MM.1S (cell line): Measurements from ENCODE around the gene HDAC10.

Source experiments
- EZH2 ChIP-seq: fragments of 300-600 bp; sonication (generic); optimal IDR thresholded peaks from 2 replicates; pipeline ENCODE3; 2017; ENCODE audit warnings: low read depth, mild to moderate bottlenecking, antibody characterized with exemption, low read length, mixed read lengths
- EZH2phosphoT487 ChIP-seq: fragments of 300-600 bp; sonication (generic); IDR thresholded peaks from 2 replicates; pipeline ENCODE4 v1.6.1; 2018; ENCODE audit warnings: antibody characterized with exemption, low read length
- TF ChIP-seq, protein P1 (sequence below): fragments of 300-600 bp; sonication (generic); IDR thresholded peaks from 2 replicates; pipeline ENCODE4 v1.5.1; 2016; ENCODE audit warnings: antibody characterized with exemption, low read length, mixed read lengths

DNA sequence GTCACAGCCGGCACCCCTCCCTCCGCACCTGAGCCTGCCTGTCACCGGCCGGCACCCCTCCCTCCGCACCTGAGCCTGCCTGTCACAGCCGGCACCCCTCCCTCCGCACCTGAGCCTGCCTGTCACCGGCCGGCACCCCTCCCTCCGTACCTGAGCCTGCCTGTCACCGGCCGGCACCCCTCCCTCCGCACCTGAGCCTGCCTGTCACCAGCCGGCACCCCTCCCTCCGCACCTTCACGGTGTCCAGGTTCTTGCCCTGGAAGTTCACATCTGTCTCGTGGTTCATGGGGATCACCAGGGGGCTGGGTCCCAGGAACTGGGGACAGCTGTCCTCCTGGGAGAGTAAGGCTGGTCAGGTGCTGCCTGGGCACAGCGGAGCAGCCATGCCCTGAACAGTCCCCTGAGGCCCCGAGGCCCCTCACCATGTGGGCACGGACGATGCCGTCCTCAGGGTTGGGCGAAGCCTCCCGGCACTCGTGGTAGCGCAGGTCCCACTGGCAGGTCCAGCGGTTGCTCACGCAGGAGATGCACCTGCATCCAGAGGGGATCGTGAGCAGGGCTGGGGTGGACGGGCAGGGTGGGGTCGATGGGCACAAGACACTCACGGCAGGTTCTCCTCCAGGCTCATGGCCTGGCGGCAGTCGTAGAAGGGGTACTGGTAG lies 34.6 kb upstream of the HDAC10 start:
- TF ChIP-seq, protein P1, sequence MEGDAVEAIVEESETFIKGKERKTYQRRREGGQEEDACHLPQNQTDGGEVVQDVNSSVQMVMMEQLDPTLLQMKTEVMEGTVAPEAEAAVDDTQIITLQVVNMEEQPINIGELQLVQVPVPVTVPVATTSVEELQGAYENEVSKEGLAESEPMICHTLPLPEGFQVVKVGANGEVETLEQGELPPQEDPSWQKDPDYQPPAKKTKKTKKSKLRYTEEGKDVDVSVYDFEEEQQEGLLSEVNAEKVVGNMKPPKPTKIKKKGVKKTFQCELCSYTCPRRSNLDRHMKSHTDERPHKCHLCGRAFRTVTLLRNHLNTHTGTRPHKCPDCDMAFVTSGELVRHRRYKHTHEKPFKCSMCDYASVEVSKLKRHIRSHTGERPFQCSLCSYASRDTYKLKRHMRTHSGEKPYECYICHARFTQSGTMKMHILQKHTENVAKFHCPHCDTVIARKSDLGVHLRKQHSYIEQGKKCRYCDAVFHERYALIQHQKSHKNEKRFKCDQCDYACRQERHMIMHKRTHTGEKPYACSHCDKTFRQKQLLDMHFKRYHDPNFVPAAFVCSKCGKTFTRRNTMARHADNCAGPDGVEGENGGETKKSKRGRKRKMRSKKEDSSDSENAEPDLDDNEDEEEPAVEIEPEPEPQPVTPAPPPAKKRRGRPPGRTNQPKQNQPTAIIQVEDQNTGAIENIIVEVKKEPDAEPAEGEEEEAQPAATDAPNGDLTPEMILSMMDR: no peak
- TF ChIP-seq EZH2phosphoT487 (no peak), EZH2 (no peak)
